Stimulated activated CD4-positive, alpha-beta T cell treated with anti-CD3 and anti-CD28 coated beads, Interleukin-15, amount 100 ng/mL, for 1 hour (primary cell): ENCODE measurements around the gene MTIF2.
"Not testable (repeated sequence)": the region's sequence is repeated elsewhere in the genome, so short reads cannot be mapped to it uniquely, and the experiment has no call there.

Source experiments
- DNase-seq, 2 donors: peaks; one replicate each; pipeline ENCODE4 v3.0.0-alpha.2; 2020; ENCODE audit warnings: low read depth in 1 of 2, low spot score in 1 of 2

The MTIF2 gene, protein sequence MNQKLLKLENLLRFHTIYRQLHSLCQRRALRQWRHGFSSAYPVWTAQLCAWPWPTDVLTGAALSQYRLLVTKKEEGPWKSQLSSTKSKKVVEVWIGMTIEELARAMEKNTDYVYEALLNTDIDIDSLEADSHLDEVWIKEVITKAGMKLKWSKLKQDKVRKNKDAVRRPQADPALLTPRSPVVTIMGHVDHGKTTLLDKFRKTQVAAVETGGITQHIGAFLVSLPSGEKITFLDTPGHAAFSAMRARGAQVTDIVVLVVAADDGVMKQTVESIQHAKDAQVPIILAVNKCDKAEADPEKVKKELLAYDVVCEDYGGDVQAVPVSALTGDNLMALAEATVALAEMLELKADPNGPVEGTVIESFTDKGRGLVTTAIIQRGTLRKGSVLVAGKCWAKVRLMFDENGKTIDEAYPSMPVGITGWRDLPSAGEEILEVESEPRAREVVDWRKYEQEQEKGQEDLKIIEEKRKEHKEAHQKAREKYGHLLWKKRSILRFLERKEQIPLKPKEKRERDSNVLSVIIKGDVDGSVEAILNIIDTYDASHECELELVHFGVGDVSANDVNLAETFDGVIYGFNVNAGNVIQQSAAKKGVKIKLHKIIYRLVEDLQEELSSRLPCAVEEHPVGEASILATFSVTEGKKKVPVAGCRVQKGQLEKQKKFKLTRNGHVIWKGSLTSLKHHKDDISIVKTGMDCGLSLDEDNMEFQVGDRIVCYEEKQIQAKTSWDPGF

DNA sequence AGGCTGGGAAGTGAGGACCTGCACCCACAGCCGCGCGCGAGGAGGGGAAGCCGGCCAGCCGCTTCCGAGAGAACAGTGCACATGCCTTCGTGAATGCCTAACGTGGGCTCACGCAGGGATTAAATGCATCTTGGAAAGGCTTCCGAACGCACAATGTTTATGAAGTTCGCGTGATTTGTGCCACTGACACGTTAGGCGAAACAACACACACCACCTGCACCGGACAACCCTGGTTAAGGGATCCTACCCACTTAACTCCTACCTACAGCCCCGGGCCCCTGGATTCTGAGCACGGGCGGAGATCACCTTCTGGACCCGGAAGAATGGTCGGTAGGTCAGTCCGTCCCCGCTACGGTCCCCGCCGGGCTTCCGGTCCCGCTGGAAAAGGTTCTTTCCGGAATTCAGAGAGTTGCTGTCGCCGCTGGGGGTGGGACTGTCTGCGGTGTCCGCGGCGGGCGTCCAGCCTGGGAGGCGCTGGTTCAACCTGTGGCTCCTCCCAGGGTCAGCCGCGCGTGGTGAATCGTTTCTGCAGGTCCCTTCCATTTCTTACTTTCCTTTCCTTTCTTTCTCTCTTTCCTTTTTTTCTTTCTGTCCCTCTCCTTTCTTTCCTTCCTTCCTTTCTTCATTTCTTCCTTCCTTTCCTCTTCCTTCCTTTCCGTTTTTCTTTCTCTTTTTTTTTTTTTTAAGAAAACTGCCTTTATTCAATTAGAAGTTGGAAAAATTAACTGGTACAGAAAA lies at the start of gene MTIF2:
Gene MTIF2, minus strand, starts transcription at position 325 of the 738 bp plus-strand sequence. CDS start 5,373 bp downstream, outside the sequence.
- DNase-seq: peak; percentile 66 to 83

GRCh38 chr2:55314985-55315384 lies 46.0 kb upstream of the MTIF2 start:
- DNase-seq: no peak

DNA sequence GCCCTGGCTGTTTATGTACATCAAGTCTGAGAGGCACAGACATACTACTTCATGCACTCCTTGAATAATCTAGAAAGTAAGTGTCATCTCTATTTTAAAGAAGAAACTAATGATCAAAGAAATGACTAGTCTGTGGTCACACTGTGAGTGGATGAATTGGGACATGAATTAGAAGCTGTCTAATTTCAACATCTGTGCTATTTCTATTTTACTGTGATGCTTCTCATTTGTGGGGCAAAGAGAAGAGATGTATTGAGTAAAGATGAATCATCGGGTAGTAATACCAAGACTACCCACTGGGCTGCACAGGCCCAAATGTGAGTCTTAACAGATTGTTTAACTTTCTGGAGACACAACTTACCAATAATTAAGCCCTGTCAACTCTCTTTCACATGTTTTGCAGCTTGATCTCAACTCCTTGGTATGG lies 42.4 kb upstream of the MTIF2 start:
- DNase-seq: no peak

DNA sequence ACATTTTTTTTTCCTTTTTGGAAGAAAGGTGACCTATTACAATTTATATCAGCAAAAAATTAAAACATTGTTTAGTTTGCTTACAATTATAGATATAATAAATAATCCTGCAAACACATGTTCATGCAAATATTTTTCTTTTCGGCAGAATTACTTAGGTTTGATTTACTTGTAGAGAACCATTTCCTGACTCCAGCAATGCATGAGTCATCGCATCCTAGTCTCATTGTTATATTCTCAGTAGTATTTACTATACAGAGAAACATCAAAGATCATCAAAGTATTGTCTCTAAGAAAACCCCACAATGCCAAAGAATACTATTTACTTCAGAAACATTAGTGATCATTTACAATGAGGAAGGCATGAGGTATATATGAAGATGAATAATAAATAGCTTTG lies 40.4 kb upstream of the MTIF2 start:
- no peak for DNase-seq

DNA sequence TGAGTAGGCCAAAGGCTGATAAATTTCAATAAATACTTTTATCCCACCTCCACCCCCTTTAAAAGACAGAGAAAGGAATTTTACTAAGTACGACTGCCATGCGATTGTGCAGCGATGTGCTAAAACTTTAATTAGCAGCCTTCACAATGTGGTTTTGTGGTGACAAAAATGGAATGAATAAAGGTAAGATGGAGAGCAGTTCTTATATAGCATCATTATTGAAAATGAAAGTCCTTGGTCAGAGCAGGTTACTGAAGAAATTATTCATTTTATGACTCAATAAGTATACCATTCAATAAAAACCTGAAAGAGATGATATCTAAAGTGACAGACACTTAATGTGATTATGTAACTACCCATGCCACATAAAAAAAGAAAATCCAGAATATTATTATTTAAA lies 33.2 kb upstream of the MTIF2 start:
- no peak for DNase-seq

DNA sequence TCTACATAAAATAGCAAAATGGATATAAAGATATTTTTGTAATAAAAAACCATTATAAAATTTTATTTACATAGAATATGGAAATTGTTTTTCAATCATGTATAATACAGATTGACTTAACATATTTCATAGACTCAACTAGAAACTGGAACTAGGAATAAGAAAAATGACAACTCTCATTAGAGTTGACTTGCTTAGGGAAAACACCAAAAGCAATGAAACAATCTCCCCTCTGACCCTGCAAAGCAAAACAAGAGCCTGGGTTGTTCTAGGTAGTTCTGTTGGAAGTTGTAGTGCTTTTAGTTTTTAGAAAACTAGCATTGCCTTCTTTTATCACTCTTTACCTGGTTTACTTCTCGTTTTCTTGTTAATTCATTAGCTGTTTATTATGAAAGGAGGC lies 32.2 kb upstream of the MTIF2 start:
- DNase-seq: no peak

DNA sequence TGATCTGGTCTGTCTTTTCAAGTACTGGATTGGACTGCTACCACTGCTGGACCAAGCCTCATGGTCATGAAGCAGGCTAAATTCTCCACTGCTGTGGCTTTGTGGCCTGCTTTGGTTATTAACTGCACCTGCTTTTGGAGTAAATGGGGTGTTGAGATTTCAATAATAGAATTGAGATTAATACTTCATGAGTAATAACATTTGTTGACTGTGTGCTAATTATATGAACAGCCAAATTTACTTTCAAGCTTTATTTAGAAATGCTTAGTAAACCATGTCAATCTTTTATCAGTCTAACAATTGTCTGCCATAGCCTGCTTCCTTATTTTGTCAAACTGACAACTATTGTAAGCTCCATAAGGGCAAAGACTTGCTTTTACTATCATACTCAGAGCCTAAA lies 27.4 kb upstream of the MTIF2 start:
- no peak for DNase-seq

DNA sequence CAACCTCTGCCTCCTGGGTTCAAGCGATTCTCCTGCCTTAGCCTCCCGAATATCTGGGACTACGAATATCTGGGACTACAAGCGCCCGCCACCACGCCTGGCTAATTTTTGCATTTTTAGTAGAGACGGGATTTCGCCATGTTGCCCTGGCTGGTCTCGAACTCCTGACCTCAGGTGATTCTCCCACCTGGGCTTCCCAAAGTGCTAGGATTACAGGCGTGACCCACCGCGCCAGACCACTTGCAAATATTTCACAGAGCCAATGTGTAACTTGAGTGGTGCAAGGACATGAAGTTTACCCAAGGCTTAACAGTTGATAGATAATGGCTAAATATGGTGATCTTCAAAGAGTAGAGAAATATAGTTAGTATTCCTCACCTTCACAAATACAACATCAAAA lies 14.1 kb upstream of the MTIF2 start:
- DNase-seq: no peak

GRCh38 chr2:55282110-55282917 lies 13.3 kb upstream of the MTIF2 start:
- DNase-seq: peak; percentile 76 to 78

- DNase-seq: not testable (repeated sequence)
Observed at GRCh38 chr2:55280851-55281546, 12.0 kb upstream of the MTIF2 start.

DNA sequence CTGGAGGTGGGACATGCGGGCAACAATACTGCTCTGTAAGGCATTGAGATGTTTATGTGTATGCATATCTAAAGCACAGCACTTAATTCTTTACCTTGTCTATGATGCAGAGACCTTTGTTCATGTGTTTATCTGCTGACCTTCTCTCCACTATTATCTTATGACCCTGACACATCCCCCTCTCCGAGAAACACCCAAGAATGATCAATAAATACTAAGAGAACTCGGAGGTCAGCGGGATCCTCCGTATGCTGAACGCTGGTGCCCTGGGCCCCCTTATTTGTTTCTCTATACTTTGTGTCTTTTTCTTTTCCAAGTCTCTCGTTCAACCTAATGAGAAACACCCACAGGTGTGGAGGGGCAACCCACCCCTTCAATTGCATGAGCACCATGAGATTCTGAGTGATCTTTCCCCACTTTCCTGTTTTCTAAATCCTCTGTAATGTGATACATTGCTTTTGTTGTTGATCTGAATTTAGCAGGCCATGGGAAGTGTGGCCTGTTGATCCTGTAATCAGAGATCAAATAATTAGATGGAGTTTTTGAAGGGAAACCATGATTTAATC lies 10.9 kb upstream of the MTIF2 start:
- not testable (repeated sequence) for DNase-seq

GRCh38 chr2:55279214-55279835 lies 10.3 kb upstream of the MTIF2 start:
- not testable (repeated sequence) for DNase-seq

GRCh38 chr2:55277310-55277709 lies 8.3 kb upstream of the MTIF2 start:
- DNase-seq: no peak

GRCh38 chr2:55274346-55274745 lies 5.3 kb upstream of the MTIF2 start:
- DNase-seq: not testable (repeated sequence)

DNA sequence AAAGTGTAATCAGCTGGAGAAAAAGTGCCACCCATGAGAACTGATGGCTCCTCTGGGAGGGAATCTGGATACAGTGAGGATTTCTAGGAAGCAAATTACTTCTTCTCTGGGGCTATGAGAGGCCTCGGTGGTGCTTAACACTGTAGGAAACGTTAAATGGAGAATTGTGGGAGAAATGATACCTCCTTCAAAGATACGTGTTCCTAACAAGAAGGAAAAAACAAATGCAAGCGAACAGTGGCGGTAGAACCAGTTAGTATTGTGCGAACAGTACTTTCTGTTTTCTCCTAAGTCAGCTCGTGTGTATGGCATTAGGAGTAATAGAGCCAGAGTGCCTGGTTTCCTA lies 587 bp upstream of the MTIF2 start:
- no peak for DNase-seq

DNA sequence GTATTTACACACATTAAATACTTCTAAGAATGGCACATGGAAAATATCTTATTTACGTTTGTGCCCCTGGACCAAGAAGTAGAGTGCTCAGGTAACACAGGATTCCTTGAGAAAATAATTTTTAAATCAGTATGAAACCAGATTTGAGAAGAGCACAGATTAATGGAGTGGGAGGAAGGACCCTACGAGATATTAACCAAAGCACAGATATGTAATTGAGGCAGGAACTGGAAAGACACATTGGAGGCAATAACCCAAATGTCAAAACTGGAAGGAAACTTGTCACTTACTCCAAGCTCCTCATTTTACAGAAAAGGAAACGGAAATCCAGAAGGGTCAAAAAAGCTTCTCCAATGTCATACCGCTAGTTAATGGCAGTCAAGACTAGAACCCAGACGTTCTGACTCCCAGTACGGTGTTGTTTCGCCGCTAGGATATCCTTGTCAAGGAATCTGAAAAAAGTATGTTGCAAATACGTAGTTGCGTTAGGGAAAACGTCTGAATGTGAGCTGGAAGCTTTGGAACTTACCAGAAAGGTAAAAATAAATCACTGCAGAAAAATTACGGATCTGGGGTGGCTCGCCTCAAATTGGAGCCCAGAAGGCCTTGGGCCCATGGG lies 634 bp downstream of the MTIF2 start:
- no peak for DNase-seq

DNA sequence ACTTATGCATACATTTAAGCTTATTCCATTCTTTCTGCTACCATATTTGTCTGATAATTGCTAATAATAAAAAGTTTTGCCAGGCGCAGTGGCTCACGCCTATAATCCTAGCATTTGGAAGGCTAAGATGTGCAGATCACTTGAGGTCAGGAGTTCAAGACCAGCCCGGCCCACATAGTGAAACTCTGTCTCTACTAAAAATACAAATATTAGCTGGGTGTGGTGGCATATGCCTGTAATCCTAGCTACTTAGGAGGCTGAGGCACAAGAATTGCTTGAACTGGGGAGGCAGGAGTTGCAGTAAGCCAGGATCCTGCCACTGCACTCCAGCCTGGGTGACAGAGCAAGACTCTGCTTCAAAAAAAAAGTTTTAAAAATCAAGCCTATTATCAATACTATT lies 9.4 kb downstream of the MTIF2 start:
- not testable (repeated sequence) for DNase-seq

DNA sequence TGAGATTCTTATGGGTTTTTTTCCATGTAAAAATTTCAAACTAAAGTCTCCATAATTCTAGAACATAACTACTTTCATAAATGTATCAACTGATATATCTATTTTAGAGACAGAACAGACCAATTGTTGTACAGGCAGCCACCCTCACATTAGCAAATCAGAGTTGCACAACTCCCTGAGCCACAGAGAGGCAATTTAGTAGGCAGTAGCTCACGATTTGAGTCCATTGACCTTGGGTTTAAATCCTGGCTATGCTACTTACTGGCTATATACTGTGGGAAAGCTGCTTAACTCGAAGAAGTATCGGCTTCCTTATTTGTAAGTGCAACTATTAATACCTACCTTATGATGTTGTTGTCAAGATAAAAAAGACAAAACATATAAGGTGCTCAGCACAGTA lies 16.2 kb downstream of the MTIF2 start:
- no peak for DNase-seq

GRCh38 chr2:55247025-55247424 lies 22.0 kb downstream of the MTIF2 start:
- no peak for DNase-seq
